ENCODE results near the gene CAMSAP1.

The CAMSAP1 gene

DNA sequence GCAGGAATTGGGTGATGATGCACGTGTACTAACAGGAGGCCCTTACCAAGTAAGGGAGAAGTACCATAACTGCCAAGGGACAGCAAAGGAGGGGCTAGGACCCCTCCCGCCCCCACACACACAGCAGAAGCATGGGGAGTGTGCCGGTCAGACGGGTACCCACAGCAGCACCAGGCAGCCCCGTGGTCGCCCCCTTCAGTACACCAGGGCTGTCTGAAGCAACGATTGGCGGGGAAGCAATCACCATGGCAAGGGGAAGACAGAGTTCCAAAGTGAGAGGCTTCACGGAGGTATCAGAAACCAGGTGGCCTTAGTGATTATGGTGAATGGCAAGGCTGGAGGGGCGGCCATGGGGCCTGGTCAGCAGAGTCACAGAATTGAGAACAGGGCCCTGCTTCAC lies 72.2 kb downstream of the CAMSAP1 start:
- no peak for DNase-seq (ENCODE audit: low read depth)

DNA sequence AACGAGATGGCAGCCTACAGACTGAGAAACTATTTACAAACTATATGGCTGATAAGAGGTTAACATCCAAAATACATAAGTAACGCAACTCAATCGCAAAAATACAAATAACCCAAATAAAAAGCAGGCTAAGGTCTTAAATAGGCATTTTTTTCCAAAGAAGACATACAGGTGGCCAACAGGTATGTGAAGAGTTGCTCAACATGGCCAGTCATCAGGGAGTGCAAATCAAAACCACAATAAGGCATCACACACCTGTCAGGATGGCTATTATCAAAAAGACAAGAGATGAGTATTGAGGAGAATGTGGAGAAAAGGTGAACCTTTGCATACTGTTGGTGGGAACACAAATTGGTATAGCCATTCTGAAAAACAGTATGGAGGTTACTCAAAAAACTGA lies 73.5 kb downstream of the CAMSAP1 start:
- DNase-seq (ENCODE audit: low read depth), result no peak

DNA sequence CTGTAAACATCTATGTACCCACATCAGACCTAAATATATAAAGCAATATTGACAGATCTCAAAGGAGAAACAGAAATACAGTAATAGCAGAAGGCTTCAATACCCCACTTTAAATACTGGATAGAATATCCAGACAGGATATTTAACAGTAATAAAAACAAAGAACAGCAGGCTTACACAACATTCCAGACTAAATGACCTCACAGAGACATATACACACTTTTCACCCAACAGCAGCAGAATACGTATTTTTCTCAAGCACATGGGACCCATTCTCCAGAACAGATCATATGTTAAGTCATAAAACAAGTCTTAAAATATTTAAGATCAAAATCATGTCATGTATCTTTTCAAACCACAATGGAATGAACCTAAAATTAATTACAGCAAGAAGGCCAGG lies 76.8 kb downstream of the CAMSAP1 start:
- DNase-seq (ENCODE audit: low read depth), result no peak

DNA sequence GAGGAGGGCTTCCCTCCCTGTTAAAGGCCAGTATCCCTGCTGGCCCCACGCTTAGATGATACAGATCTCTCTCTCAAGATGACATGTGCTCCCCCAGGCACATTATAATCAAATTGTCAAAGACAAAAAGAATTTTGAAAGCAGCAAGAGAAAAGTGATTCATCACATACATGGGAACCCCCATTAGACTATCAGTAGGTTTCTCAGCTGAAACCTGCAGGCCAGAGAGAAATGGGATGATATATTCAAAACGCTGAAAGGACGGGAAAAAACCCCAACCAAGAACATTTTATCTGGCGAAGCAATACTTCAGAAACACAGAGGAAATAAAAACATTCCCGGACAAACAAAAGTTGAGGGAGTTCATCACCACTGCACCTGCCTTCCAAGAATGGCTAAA lies 78.7 kb downstream of the CAMSAP1 start:
- DNase-seq (ENCODE audit: low read depth), result no peak

DNA sequence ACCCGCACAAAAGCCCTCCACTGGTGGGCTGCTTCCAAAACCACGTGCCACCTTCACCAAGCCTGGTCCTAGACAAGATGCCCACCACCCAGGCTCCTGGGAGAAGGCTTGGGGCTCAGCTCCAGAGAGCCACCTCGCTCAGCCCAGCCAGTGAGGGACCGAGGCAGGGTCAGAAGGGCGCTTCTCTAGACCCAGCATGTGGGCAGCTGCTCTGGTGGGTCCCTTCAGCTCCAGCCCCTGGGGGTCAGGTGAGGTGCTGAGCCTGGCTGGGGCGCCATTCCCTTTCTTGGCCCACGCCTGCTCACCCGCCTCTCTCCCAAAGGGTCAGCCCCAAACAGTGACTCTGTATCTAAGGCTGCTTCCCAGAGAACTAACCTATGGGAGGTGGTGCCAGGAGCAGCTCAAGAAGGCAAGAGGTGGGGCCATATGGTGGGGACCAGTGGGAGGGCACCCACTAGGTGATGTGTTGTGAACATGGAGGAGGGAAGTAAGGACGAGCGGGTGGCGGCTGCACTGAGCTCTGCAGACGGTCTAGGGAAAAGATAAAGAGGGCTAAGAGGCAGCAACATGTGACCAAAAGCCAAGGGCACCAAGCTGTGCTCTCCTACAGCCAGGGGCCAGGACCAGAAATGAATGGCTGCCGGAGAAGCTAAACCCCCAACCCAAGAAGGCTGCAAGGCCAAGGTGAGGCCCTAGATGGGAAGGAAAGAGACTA lies 79.3 kb downstream of the CAMSAP1 start:
- DNase-seq (ENCODE audit: low read depth), result no peak

DNA sequence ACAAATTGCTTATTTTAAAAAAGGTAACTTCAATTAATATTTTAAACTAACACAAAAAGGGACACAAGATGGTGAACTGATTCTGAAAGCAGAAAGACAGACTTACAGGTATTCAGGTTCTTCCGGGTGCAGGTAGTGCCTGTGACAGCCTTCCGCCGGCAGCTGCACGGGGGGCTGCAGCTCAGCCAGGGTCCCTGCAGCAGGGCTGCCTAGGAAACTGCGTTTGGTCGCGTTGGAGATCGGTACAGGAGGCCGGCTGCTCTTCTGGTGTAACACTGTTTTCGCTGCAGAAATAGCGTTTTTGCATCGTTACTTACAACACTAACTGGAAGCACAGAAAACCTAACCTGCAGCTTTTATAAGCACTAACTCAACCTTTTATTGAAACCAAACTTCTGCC lies 80.0 kb downstream of the CAMSAP1 start:
- DNase-seq (ENCODE audit: low read depth), result no peak

DNA sequence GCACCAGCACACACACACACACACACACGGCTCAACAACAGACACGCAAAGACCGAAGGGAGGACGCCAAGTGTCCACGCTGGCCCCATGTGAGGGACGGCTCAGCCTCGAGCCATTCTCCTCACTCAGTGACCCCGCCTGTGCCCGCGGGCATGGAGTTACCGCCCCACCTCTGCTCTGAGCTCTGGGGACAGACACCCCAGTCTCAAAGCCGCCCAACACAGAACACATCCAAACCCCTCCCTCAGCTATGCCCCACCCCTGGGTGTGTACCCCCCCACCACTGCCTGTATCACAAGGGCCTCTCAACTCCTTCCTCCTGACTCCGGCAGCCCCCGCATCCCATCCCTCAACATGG lies 81.2 kb downstream of the CAMSAP1 start:
- no peak for DNase-seq (ENCODE audit: low read depth)

DNA sequence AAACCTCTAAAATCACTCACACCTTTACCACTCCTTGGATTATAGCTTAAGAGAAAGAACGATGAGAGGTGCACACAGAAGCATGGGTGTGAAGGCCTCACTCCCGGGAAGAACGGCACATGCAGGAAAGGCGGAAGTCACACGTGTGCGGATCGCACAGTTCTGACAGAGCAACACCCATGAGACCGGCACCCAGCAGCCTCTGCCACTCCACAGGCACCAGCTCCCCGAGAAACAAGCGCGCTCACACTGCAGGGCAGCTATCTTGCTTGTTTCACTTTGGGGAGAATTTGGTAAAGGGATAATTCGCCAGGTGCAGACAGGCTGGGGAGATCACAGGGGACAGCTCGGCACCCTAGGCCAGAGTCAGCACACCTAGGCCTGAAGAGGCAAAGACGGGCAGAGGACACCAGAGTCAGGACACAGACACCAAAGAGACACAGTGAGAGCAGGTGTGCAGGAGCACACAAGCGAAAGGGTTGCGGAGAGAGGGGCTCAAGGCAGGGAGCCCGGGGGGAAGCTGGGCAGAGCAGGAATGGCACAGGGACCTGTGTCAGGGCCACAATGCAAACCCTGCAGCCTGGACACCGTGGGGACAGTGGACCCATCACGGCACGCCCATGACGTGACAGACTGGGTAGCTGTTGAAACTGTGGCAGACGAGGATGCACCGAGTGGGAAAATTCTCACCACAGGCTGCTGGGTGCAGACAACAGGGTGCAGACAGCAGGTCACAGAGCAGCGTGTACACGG lies 81.7 kb downstream of the CAMSAP1 start:
- DNase-seq (ENCODE audit: low read depth), result no peak

DNA sequence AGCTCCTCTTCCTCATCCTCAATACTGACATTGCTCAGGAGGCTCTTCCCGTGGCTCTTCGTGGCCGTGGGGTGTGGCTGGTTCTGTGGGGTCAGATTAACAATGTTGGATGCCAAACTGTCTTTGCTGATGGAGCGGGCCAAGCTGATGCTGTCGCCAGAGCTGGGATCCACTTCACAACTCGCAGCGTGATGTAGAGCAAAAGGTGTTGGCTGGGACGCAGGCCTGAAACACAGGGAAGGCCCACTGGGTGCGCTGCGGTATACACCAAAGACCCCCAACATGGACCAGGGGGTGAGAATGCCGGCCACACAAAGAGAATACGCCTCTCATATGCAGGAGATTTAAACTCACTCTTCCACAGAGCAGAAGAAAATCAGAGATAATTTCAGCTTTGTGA lies 84.3 kb downstream of the CAMSAP1 start:
- no peak for DNase-seq (ENCODE audit: low read depth)

DNA sequence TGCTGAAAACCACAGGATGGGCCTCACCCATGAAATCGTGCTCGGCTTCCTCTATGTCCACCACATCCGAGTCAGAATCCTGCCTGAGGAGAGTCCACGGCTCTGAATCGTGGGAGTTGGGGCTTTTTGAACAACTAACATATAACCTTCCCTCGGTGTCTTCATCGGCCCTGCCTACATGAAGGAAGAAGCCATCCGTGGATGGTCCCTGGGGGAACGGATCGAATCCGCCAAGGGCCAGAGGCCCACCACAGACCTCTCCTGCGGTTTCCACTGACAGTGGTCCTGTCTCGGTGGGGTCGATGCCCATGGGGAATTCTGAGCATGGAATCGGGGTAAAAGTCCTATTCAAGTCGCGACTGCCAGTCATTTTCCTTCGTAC lies 85.0 kb downstream of the CAMSAP1 start:
- DNase-seq (ENCODE audit: low read depth), result no peak

DNA sequence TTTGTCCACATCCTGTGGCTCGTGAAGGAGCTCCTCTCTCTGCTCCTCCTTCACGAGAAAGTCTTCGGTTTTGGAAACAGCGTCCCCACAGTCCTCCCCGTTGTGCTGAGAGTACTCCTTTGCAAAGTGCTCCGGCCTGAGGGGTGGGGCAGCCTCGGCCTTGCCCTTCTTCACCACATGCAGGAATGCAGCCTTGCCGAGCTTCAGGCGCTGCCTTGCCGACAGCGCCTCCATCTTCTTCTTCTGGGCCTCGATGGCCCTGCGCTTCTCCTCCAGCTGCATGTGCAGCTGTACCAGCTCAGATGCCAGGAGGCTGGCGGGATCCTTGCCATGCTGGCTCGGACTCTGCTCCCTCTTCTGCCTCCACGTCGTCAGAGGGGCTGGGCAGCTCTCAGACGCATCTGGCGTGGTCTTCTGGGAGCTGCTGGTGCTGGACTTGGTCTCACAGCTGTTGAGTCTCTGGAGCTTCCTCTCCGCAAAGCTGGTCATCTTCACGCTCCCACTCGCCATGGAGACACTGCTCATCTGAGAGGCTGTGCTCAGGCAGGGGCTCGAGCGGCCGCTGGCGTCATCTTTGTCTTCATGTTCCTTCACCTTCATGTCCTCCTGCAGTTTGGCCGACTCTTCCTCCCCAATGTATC lies 85.5 kb downstream of the CAMSAP1 start:
- DNase-seq (ENCODE audit: low read depth), result no peak

DNA sequence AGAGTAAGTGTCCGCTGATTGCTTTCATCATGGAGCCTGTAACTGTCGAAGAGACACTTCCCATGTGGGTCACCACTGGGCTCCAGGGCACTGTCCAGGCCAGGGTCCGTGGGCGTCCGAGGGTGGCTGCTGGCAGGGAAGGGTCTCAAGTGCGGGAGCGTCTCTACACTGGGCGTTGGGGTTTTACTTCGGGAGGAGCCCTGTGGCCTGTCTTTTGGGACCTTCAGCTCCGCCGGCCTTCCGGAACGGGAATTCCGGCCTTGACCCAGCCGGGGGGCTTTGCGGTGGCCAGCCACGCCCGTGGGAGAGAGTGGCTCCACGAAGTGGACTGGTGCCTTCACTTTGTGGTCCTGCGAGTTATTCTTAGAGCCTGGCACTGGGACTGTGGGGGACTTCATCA lies 86.2 kb downstream of the CAMSAP1 start:
- DNase-seq (ENCODE audit: low read depth), result no peak

DNA sequence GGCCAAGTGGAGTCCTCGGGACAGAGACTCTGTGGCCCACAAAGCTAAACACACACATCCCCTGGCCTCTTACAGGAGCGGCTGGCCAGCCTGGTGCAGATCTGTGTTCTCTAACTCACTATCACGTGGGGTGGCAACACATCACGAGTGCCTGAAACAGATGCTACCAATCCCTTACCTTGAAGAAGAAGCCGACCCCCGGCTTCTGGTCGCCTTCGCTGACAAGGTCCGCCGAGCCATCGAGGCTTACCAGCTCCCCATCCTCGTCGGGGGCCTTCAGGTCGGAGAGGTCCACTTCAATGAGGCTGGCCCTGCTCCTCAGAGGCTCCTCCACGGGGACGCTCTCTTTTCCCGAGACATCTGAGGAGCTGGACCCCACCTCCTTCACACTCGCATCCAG lies 86.7 kb downstream of the CAMSAP1 start:
- no peak for DNase-seq (ENCODE audit: low read depth)

DNA sequence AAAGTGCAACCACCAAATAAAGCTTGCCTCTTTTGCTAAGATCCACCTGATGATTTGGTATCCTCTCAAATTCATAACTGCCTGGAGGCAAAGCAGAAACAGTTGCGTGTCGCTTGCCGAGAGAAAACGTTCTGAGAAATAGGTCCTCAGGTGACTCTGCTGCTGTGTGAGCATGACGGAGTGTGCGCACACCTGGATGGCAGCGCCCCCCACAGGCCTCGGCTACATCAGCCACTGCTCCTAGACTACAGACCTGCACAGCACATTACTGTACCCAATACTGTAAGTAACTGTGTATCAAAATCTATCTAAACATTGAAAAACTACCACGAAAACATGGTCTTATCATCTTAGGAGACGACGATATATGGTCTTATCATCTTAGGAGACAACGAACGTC lies 87.4 kb downstream of the CAMSAP1 start:
- no peak for DNase-seq (ENCODE audit: low read depth)

DNA sequence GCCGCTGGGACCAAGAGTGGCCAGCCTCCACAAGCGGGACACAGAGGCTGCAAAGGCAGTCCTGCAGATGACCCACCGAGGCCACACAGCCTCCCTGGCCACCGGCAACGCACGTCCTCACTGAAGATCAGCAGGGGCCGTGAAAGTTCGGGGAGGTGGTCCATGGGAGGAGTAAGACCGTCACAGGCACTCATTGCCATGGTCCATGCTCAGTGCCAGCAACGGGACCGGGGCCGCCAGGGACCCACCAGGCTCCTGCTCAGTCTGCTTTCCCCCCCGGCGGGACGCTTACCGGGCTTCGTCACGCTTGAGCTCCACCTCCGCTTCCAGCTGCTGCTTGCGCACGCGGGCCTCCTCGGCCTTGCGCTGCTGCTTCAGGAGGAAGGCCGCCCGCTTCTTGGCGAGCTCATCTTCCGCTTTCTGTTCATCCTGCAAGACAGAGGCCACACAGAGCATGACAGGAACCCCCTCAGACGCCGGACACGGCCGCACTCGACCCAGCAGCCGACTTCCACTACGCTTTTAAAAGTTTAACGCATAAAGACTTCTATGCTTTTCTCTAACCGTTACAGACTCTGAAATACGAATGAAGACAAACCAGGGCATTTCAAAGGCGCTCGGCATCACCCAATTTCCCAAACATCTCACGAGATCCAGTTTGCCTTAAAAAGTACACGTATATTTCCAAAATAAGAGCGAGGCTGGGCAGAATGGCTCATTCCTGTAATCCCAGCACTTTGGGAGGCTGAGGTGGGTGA lies 88.4 kb downstream of the CAMSAP1 start:
- no peak for DNase-seq (ENCODE audit: low read depth)

DNA sequence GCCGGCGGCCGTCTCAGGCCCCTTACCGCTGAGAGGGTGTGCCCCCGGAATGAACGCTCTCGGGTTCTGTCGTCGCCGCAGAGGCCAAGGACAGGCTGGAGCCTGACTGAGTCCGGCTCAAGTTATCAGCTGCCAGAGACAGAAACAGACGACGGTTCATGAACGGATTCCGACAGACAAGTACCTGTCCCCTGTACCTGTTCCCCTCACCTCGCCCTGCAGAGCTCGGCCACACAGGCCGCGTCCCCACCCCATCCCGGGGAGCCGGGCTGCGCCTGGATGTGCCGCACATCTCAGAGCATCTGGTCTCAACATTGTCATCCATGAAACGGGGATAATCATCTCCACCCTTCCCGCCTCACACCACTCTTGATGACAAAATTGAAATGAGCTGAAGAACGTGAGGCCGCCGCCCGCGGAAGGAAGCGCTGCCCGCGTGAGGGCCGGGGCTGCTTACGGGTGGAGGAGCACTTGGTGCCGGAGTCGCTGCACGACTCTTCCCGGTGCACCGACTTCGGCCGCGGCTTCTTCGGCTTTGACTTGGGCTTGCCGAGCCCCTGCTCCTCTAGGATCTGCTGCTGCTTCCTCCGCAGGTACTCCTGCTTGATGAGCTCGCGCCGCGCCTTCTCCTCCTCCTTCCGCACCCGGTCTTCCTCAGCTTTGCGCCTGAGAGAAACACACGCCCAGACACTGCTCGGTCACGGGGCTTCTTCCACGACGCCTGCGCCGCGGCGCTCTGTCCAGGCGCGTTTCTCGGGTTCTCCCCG lies 89.2 kb downstream of the CAMSAP1 start:
- no peak for DNase-seq (ENCODE audit: low read depth)

DNA sequence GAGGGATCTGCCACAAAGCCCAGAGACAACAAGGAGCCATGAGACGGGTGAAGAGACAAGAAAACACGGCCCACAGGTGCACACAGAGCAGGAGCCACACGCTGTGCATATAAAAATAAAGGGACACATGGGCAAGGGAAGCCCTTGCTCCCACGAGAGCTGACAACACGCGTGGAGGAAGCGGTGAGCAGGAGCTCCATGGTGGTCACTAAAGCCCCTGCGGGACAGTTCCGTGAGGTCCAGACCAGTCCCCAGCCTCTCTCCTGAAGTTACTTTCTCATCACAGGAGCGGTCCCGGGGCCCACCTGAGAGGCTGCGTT lies 90.7 kb downstream of the CAMSAP1 start:
- DNase-seq (ENCODE audit: low read depth), result no peak

DNA sequence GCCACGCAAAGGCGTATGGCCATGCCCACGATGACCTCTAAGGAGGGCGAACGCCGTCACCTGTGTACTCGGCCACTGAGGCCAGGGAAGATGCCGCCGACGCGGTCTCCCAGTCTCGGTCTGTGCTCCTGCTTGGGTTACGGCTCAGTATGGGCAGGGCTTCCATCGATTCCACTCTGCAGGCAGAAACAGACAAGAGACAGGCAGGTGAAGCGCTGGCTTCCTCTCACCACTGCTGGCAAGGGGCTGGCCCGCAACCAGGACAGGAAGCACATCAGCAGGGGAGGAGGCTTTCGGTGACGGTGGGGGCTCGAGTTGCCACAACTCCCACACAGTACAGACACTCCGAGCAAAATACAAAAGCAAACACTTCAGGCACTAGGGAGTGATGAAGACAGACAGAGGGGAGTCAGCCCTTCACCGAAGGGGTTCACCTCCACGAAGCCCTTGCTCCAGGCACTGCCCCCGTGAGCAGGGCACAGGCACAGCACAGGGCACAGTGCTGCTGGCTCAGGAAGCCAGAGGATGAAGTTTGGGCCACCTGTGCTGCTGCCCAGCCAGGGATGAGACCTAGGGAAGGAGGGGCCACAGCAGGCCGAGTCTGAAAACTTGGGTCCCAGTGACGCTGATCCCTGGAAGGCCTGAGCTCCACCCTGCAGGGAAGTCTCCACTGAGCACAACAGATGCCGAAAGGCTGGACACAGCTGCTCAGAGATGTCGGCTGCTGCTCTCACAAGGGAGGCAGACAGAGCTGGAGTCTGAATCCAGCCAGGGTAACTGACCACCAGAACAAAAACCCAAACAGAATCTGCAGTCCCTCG lies 91.3 kb downstream of the CAMSAP1 start:
- no peak for DNase-seq (ENCODE audit: low read depth)

DNA sequence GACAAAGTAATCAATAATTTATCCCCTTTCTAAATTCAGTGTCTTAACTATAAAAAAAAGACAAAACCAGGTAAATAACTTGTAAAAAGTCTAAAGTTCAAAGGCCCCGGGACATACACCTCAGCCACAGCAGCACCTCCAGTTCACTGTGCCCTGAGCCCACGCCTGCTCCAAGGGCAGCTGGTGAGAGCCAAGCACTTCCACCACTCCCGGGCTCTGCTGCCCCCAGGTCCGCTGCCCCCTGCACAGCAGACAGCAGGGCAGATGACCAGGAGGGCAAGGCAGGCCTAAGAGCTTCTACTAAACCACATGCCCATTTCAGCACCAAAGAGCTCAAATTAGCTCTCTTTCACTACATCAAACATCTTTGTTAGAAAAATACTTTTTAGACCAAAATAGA lies 91.9 kb downstream of the CAMSAP1 start:
- DNase-seq (ENCODE audit: low read depth), result no peak

DNA sequence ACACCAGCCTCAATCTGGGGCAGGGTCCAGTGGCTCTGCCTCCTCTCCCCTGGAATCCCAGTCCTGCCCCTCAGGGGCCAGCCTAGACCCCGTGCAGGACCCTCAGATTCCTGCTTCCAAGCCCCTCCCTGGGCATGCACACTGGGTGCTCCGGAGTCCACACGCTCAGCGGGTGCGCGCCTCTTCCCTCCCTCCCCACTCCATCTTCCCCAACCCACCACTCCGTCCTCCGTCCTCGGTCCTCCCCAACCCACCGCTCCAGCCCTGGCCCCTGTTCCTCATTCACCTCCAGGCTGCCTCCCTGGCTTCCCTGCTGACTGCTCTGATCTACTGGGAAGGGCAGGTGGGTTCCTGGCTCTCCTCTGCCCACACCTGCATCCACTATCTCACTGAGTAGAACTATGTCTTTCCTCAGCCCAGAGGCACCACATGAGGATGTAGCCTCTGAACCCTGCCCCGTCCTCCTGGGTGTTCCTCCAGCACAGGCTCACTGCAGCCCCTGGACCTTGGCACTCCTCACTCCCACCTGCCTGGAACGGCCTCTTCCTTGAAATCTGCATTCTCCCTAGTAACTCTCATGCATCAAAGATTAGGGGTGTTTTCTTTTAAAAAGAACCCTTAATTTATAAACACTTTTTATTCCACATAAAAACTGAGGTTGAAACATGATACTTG lies 92.8 kb downstream of the CAMSAP1 start:
- no peak for DNase-seq (ENCODE audit: low read depth)

Measured in T follicular helper cell (primary cell).